HG02678 (cell line): ENCODE data around the gene JRKL.
"Not testable (repeated sequence)": the region's sequence is repeated elsewhere in the genome, so short reads cannot be mapped to it uniquely, and the experiment has no call there.

Experiments used
- ATAC-seq: cut with Tn5 transposase; IDR thresholded peaks from one replicate; pipeline ENCODE4 v1.9.1; 2021; ENCODE audit warnings: mild to moderate bottlenecking, moderate library complexity; ENCODE audit not compliant: unreplicated experiment

The JRKL gene

DNA sequence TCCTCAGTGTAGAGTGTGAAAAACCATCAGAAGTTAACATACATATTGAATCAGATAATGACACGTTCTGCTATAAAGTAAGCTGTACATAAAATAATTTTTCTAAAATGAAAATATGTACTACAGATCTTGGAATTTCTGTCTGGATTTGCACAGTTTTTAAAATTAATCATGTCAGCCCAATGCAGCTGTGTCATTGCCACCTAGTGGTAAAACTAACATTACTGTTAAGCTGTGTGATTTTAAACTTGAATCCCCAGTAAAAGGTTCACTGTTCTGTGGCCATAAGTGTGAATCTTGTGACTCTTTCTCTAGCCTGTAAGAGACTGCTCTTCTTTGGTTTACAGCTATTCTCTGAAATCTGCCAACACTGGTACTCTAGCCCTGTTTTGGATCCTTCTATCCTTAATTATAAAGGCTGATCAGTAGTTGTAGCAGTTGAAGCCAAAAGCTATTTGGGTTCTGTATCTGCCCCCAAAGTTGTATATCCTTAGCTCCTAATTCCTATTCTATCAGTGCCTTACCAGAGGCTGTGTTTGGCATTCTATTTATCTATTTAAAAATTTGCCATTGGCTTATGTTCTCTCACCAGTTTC is 4.0 kb downstream of the JRKL start:
- no peak for ATAC-seq

DNA sequence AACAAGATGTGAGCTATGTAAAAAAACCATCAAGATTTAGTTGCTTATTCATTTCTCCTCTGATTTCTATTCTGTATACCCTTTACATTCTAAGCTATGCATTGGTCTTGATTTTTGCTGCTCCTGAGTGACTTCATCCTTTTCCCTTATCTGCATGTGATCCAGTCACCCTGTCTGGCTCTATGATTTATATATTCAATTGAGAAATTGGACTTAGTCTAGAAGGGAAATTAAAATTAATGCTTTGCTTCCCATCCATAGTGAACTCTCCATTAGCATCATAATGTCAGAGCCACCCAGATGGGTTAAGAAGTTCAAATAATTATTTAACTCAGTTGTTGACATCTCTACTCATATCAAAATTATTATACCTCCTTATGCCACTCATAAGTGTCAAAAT is 5.0 kb downstream of the JRKL start:
- no peak for ATAC-seq

DNA sequence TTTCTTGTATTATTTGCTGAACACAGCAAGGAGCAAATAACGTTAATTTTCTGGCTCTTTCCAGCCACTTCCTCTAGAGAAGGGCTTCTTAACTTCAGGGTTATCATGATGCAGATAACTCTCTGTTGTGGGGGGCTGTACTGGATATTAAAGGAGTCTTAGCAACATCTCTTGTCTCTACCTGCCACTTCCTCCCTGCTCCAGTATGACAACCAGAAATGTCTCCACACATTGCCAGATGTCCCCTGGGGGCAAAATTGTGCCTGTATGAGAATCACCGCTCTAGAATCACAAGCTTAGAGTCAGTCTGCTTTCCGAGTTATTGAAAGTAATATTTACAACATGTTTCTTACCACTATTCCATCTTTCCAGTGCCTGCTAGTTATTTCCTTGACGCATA is 6.8 kb downstream of the JRKL start:
- ATAC-seq = no peak

DNA sequence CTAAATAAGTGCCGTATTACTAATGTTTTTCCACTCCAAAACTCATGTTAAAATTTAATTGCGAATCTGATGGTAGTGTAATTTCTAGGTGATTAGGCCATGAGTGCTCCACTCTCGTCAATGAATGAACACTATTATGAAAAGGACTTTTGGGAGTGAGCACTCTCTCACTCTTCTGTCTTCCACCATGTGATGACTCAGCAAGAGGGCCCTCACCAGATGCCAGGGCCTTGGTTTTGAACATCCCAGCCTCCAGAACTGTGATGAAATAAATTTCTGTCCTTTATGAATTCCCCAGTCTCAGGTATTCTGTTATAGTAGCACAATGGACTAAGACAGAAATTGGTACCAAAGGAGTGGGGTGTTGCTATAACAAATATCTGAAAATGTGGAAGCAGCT is 8.1 kb downstream of the JRKL start:
- no peak for ATAC-seq

DNA sequence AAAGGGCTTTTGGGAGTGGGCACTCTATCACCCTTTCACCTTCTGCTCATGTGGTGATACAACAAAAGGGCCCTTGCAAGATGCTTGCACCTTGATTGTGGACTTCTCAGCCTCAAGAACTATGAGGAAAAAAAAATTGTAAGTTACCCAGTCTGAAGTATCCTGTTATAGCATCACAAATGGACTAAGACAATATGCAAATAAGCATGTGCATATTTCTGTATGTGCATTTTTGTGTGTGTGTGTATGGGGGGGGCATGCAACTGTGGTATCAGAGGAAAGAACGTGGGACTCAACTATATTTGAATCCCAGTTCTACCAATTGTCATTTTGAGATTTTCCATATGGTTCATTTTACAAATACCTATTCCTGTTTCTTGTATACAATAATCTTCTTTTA is 10.9 kb downstream of the JRKL start:
- ATAC-seq = no peak

DNA sequence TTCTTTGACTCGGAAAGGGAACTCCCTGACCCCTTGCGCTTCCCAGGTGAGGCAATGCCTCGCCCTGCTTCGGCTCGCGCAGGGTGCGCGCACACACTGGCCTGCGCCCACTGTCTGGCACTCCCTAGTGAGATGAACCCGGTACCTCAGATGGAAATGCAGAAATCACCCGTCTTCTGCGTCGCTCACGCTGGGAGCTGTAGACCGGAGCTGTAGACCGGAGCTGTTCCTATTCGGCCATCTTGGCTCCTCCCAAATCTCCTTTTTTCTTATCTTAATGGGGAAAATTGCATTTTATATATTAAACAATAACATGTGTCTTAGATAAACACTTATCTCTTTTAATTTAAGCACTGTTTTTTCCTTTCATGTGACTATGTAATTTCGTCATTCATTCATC is 21.6 kb downstream of the JRKL start:
- not testable (repeated sequence) for ATAC-seq

DNA sequence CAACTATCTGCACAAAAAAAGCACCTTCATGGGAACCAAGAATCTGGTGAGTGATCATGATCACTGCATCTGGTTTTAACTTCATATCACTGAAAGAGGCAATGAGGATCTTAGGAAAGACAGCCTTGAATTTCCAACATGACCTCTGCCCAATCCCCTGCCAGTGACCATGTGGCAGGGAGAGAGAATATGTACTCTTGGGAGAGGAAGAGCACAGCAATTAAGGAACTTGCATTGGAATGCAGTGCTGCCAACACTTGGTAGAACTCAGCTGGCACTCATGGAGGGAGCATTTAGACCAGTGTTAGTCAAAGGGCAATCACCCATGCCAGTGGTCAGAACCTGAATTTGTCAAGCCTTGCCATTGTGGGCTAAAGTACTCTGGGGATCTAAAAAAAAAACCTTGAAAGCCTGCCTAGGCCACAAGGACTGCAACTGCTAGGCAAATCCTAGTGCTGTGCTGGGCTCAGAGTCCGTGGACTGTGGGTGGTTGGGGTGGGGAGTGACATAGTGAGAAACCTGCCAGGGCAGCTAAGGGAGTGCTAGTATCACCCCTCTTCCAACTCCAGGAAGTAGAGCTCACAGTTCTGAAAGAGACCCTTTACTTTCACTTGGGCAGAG is 23.1 kb downstream of the JRKL start:
- ATAC-seq = no peak

DNA sequence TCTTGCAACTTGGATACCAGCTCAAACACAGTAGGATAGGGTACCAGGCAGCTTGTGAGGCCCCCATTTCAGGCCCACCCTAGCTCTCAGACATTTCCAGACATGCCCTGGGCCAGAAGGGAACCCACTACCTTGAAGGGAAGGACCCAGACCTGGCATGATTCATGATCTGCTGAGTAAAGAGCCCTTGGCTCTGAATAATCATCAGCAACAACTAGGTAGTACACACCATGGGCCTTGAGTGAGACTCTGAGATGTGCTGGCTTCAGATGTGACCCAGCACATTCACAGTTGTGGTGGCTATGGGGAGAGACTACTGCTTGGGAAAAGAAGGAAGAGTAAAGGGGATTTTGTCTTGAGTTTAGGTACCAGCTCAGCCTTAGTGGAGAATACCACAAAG is 23.6 kb downstream of the JRKL start:
- no peak for ATAC-seq

DNA sequence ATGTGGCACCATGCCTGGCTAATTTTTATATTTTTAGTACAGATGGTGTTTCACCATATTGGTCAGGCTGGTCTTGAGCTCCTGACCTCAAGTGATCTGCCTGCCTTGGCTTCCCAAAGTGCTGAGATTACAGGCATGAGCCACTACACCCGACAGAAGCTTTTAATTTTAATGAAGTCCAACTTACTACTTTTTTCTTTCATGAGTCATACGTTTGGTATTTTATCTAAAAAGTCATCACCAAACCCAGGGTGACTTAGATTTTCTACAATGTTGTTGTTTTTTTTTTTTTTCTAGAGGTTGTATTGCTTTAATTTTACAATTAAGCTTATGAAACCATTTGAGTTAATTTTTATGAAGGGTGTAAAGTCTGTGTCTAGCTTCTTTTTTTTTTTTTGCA is 34.9 kb downstream of the JRKL start:
- no peak for ATAC-seq

DNA sequence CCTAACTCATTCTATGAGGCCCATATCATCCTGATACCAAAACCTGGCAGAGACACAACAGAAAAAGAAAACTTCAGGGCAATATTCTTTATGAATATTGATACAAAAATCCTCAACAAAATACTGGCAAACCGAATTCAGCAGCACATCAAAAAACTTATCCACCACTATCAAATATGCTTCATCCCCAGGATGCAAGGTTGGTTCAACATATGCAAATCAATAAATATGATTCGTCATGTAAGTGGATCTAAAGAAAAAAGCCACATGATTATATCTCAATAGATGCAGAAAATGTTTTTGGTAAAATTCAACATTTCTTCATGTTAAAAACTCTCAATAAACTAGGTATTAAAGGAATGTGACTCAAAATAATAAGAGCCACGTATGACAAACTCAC is 40.9 kb downstream of the JRKL start:
- ATAC-seq = no peak

DNA sequence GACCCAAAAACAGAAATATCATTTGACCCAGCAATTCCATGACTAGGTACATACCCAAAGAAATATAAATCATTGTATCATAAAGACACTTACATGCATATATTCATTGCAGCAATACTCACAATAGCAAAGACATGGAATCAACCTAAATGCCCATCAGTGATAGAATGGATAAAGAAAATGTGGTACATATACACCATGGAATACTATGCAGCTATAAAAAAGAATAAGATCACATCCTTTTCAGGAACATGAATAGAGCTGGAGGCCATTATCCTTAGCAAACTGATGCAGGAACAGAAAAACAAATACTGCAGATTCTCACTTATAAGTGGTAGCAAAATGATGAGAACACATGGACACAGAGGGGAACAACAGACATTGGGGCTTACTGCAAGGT is 42.8 kb downstream of the JRKL start:
- ATAC-seq = not testable (repeated sequence)
